Astrocyte (in vitro differentiated cells and primary cell): ENCODE data around the gene ARIH2. TPM values are rescaled to one million over a fixed set of nuclear protein-coding genes. Genes with fewer than 3 reads are reported as not detected.
A peak's percentile ranks its signal among the peaks of the same experiment; 100 is the strongest.

Experiments
- DNase-seq: peaks from one replicate; pipeline ENCODE4 v3.0.0-alpha.2; 2010; ENCODE audit warnings: low read depth
- FAIRE-seq: peaks from 2 replicates; lab custom pipeline; 2011; peaks lifted over from hg19 to GRCh38; lab: Jason Lieb, UNC
- H2AFZ ChIP-seq: 2 replicates; pipeline ENCODE4 v1.6.0; 2012; ENCODE audit warnings: low read depth, low read length, inconsistent platforms
- H3K27ac ChIP-seq: 2 replicates; pipeline ENCODE4 v1.5.1; 2011; ENCODE audit warnings: low read depth, low read length, inconsistent platforms
- H3K27me3 ChIP-seq: 2 replicates; pipeline ENCODE4 v1.6.0; 2011; ENCODE audit warnings: low read length, inconsistent platforms; ENCODE audit not compliant: insufficient read depth
- H3K36me3 ChIP-seq: 2 replicates; pipeline ENCODE4 v1.5.1; 2011; ENCODE audit warnings: low read length, inconsistent platforms; ENCODE audit not compliant: insufficient read depth
- H3K4me1 ChIP-seq: 2 replicates; pipeline ENCODE4 v1.5.1; 2011; ENCODE audit warnings: low read length, inconsistent platforms; ENCODE audit not compliant: insufficient read depth
- H3K4me2 ChIP-seq: 2 replicates; pipeline ENCODE4 v1.6.0; 2012; ENCODE audit warnings: low read length, inconsistent platforms
- H3K4me3 ChIP-seq: 2 replicates; pipeline ENCODE4 v1.5.1; 2011; ENCODE audit warnings: low read depth, mild to moderate bottlenecking, low read length, inconsistent platforms; ENCODE audit not compliant: insufficient read depth
- H3K79me2 ChIP-seq: 2 replicates; pipeline ENCODE4 v1.6.0; 2012; ENCODE audit warnings: mild to moderate bottlenecking, low read length, inconsistent platforms; ENCODE audit not compliant: insufficient read depth
- H3K9ac ChIP-seq: 2 replicates; pipeline ENCODE4 v1.6.0; 2012; ENCODE audit warnings: mild to moderate bottlenecking, low read length, inconsistent platforms
- H3K9me3 ChIP-seq: 2 replicates; pipeline ENCODE4 v1.5.1; 2012; ENCODE audit warnings: low read depth, mild to moderate bottlenecking, low read length, inconsistent platforms; ENCODE audit not compliant: insufficient read depth
- H4K20me1 ChIP-seq: 2 replicates; pipeline ENCODE4 v1.6.0; 2012; ENCODE audit warnings: low read length, inconsistent platforms; ENCODE audit not compliant: insufficient read depth
- H3K27ac Mint-ChIP-seq: one replicate; pipeline ENCODE4 v1.8.0; 2021; ENCODE audit warnings: mild to moderate bottlenecking, mixed read lengths; ENCODE audit not compliant: unreplicated experiment
- H3K27me3 Mint-ChIP-seq: one replicate; pipeline ENCODE4 v1.8.0; 2021; ENCODE audit warnings: low read depth, mixed read lengths; ENCODE audit not compliant: unreplicated experiment
- H3K36me3 Mint-ChIP-seq: one replicate; pipeline ENCODE4 v1.8.0; 2021; ENCODE audit warnings: low read depth, mixed read lengths; ENCODE audit not compliant: unreplicated experiment
- H3K4me1 Mint-ChIP-seq: one replicate; pipeline ENCODE4 v1.8.0; 2021; ENCODE audit warnings: low read depth, mixed read lengths; ENCODE audit not compliant: unreplicated experiment
- H3K4me3 Mint-ChIP-seq: one replicate; pipeline ENCODE4 v1.8.0; 2021; ENCODE audit warnings: mild to moderate bottlenecking, moderate library complexity, mixed read lengths; ENCODE audit not compliant: unreplicated experiment
- H3K9me3 Mint-ChIP-seq: one replicate; pipeline ENCODE4 v1.8.0; 2021; ENCODE audit warnings: mild to moderate bottlenecking, mixed read lengths; ENCODE audit not compliant: unreplicated experiment
- CTCF ChIP-seq: IDR thresholded peaks from 2 replicates; pipeline ENCODE4 v1.5.1; 2011; ENCODE audit warnings: low read depth, mild to moderate bottlenecking, inconsistent platforms, low read length, moderate library complexity; ENCODE audit not compliant: insufficient read depth
- EZH2 ChIP-seq: IDR thresholded peaks from 2 replicates; pipeline ENCODE4 v1.6.1; 2012; ENCODE audit warnings: mild to moderate bottlenecking, low read length, inconsistent platforms; ENCODE audit not compliant: insufficient read depth
- total RNA-seq: library from RNA; stranded (reverse); gene quantifications from 2 replicates; pipeline ENCODE4 v1.2.1, GENCODE V29; 2021

The ARIH2 gene
- total RNA-seq, 1 donor from 2014 or later: 94.6 TPM

- TF ChIP-seq EZH2: no peak
- TF ChIP-seq CTCF: no peak
- Mint-ChIP-seq H3K27ac (no peak overlapping the region), H3K4me1 (peaks cover 19% of the 10 kb centered on the region), H3K4me3 (peak overlapping the region; percentile 3), H3K36me3 (peaks cover 16% of the 10 kb centered on the region), H3K9me3 (no peaks in the 10 kb centered on the region), H3K27me3 (no peaks in the 10 kb centered on the region)
- Histone ChIP-seq H3K27ac (no peak overlapping the region), H3K79me2 (peaks cover 8% of the 10 kb centered on the region), H3K9ac (no peak overlapping the region), H4K20me1 (peaks cover 19% of the 10 kb centered on the region), H3K27me3 (no peaks in the 10 kb centered on the region), H3K36me3 (peaks cover 19% of the 10 kb centered on the region), H2AFZ (no peak overlapping the region), H3K4me3 (no peak overlapping the region), H3K4me2 (no peak overlapping the region), H3K9me3 (no peaks in the 10 kb centered on the region), H3K4me1 (peaks cover 13% of the 10 kb centered on the region)
- DNase-seq (no peak), FAIRE-seq (no peak)
Observed at GRCh38 chr3:48985831-48986376, 67.3 kb downstream of the ARIH2 start.

- peak overlapping the region; percentile 69 for H2AFZ ChIP-seq
Observed at GRCh38 chr3:48989126-48989795, 70.6 kb downstream of the ARIH2 start.

More at GRCh38 chr3:48989126-48989795, 70.6 kb downstream of the ARIH2 start:
- H3K9ac ChIP-seq: peak overlapping the region; percentile 78
- Mint-ChIP-seq H3K9me3 (no peaks in the 10 kb centered on the region), H3K27me3 (no peaks in the 10 kb centered on the region), H3K4me1 (peaks cover 26% of the 10 kb centered on the region), H3K27ac (peak overlapping the region; percentile 97), H3K36me3 (peaks cover 8% of the 10 kb centered on the region), H3K4me3 (peak overlapping the region; percentile 87)
- peaks cover 25% of the 10 kb centered on the region for H3K79me2 ChIP-seq
- FAIRE-seq (no peak), DNase-seq (no peak)
- H3K27me3 ChIP-seq: no peaks in the 10 kb centered on the region
- peaks cover 23% of the 10 kb centered on the region for H3K4me1 ChIP-seq
- peaks cover 17% of the 10 kb centered on the region for H4K20me1 ChIP-seq
- peak overlapping the region; percentile 88 for H3K27ac ChIP-seq
- TF ChIP-seq CTCF (no peak), EZH2 (no peak)
- no peaks in the 10 kb centered on the region for H3K9me3 ChIP-seq
- peak overlapping the region; percentile 84 for H3K4me2 ChIP-seq
- H3K36me3 ChIP-seq: peaks cover 11% of the 10 kb centered on the region
- H3K4me3 ChIP-seq: peak overlapping the region; percentile 69
